B cell (primary cell): ENCODE measurements around the gene TCF7L2. TPM values are rescaled to one million over a fixed set of nuclear protein-coding genes. Genes with fewer than 3 reads are reported as not detected.

Experiments
- ATAC-seq: fragments of 200-7000 bp; cut with Tn5 transposase; one replicate; pipeline ENCODE4 v1.10.0; 2021; ENCODE audit warnings: low read depth, mild to moderate bottlenecking, moderate number of reproducible peaks, moderate library complexity
- CTCF ChIA-PET: fragments of 350-600 bp; sonication (Branson Sonifier 250); formaldehyde crosslinking; loops from one replicate; lab custom pipeline; 2021; ENCODE audit warnings: antibody characterized with exemption, inconsistent platforms; lab: Charles Lee
- POLR2A ChIA-PET: fragments of 350-600 bp; sonication (Branson Sonifier 250); formaldehyde crosslinking; loops from one replicate; lab custom pipeline; 2021; ENCODE audit warnings: antibody characterized with exemption; lab: Charles Lee
- DNase-seq: peaks from one replicate; pipeline ENCODE4 v3.0.0; 2013
- H2AFZ ChIP-seq: 2 replicates; pipeline ENCODE4 v1.6.1; 2012; ENCODE audit warnings: mild to moderate bottlenecking, low read depth, low read length; ENCODE audit not compliant: insufficient read depth, poor library complexity, severe bottlenecking
- H3K27ac ChIP-seq, 2 donors: 1 replicate in 1 of 2; 2 replicates in 1 of 2; pipeline ENCODE4 v1.5.1; 2012 to 2013; ENCODE audit warnings: low read length in 2 of 2, mild to moderate bottlenecking in 2 of 2, moderate library complexity in 1 of 2
- H3K27me3 ChIP-seq, 4 experiments: fragments of 200-600 bp in 1 of 4; sonication (generic) in 1 of 4; replicated peaks in 1 of 4; 1 replicate in 2 of 4; 2 replicates in 2 of 4; pipeline versions ENCODE4 v1.6.1 to v1.7.0; 2013 to 2016; ENCODE audit warnings: low read length in 3 of 4, mild to moderate bottlenecking in 2 of 4, mixed read lengths in 1 of 4, moderate library complexity in 1 of 4; ENCODE audit not compliant: insufficient read depth in 4 of 4, control insufficient read depth in 3 of 4; ENCODE audit errors: control extremely low read depth in 1 of 4
- H3K36me3 ChIP-seq, 2 experiments: replicated peaks in 1 of 2; 1 replicate in 1 of 2; 2 replicates in 1 of 2; pipeline versions ENCODE4 v1.6.1 to v1.7.1; 2013; ENCODE audit warnings: low read length in 1 of 2; ENCODE audit not compliant: insufficient read depth in 2 of 2, control insufficient read depth in 1 of 2; ENCODE audit errors: control extremely low read depth in 1 of 2, extremely low read depth in 1 of 2
- H3K4me1 ChIP-seq, 2 donors: fragments of 200-600 bp in 1 of 2; sonication (generic) in 1 of 2; 1 replicate in 1 of 2; 2 replicates in 1 of 2; pipeline versions ENCODE4 v1.5.1 to v1.6.1; 2013 to 2017; ENCODE audit warnings: low read length in 2 of 2; ENCODE audit not compliant: control insufficient read depth in 2 of 2, insufficient read depth in 2 of 2
- H3K4me2 ChIP-seq: replicated peaks from 2 replicates; pipeline ENCODE3; 2012; ENCODE audit warnings: mild to moderate bottlenecking, low read depth, low read length; ENCODE audit not compliant: poor library complexity, severe bottlenecking
- H3K4me3 ChIP-seq, 5 experiments: fragments of 200-600 bp in 1 of 5; sonication (generic) in 1 of 5; 1 replicate in 3 of 5; 2 replicates in 2 of 5; pipeline versions ENCODE4 v1.5.1 to v1.7.0; 2011 to 2016; ENCODE audit warnings: low read length in 4 of 5, mild to moderate bottlenecking in 4 of 5, low read depth in 2 of 5, control low read depth in 1 of 5, moderate library complexity in 1 of 5; ENCODE audit not compliant: insufficient read depth in 1 of 5; ENCODE audit errors: control extremely low read depth in 1 of 5, extremely low read depth in 1 of 5
- H3K79me2 ChIP-seq: fragments of 200-600 bp; sonication (generic); one replicate; pipeline ENCODE4 v1.6.0; 2016; ENCODE audit warnings: low read length; ENCODE audit not compliant: control insufficient read depth, insufficient read depth
- H3K9ac ChIP-seq: fragments of 200-600 bp; sonication (generic); 2 replicates; pipeline ENCODE4 v1.6.1; 2017; ENCODE audit warnings: mild to moderate bottlenecking, low read length, moderate library complexity
- H3K9me3 ChIP-seq, 3 donors: one replicate each; pipeline versions ENCODE4 v1.6.1 to v1.7.1; 2013; ENCODE audit warnings: low read length in 2 of 3; ENCODE audit not compliant: control insufficient read depth in 2 of 3, insufficient read depth in 1 of 3; ENCODE audit errors: control extremely low read depth in 1 of 3
- H4K20me1 ChIP-seq: 2 replicates; pipeline ENCODE4 v1.6.0; 2012; ENCODE audit warnings: mild to moderate bottlenecking, low read length; ENCODE audit not compliant: insufficient read depth, control insufficient read depth, poor library complexity, severe bottlenecking
- H3K27ac Mint-ChIP-seq: one replicate; pipeline ENCODE4 v1.8.0; 2021; ENCODE audit warnings: mixed read lengths
- H3K27me3 Mint-ChIP-seq: one replicate; pipeline ENCODE4 v1.8.0; 2021; ENCODE audit warnings: mixed read lengths
- H3K4me1 Mint-ChIP-seq: one replicate; pipeline ENCODE4 v1.8.0; 2021; ENCODE audit warnings: mixed read lengths
- H3K4me3 Mint-ChIP-seq: one replicate; pipeline ENCODE4 v1.8.0; 2021; ENCODE audit warnings: mixed read lengths
- H3K9me3 Mint-ChIP-seq: one replicate; pipeline ENCODE4 v1.8.0; 2022; ENCODE audit warnings: mixed read lengths; ENCODE audit not compliant: insufficient read depth
- CTCF ChIP-seq: fragments of 200-600 bp; IDR thresholded peaks from one replicate; pipeline ENCODE4 v1.8.0; 2022; ENCODE audit warnings: antibody characterized with exemption, mild to moderate bottlenecking
- EZH2 ChIP-seq: IDR thresholded peaks from 2 replicates; pipeline ENCODE4 v1.6.1; 2012; ENCODE audit warnings: borderline replicate concordance, low read depth, mild to moderate bottlenecking, moderate library complexity, low read length; ENCODE audit not compliant: insufficient read depth, poor library complexity, severe bottlenecking
- WGBS: methylation state at CpG from one replicate; pipeline ENCODE4 v1.1.5; 2013; ENCODE audit warnings: missing lambda C conversion rate; ENCODE audit not compliant: insufficient coverage; 5-methylcytosine and 5-hydroxymethylcytosine counted together
- intact Hi-C: fragments of 100-400 bp; cut with micrococcal nuclease; formaldehyde crosslinking; loops from one replicate; pipeline ENCODE4 v1.10.0; 2022
- polyA plus RNA-seq: library from polyadenylated mRNA; depleted of rRNA; stranded (reverse); fragments of >200 nt; gene quantifications from 2 replicates; pipeline ENCODE4 v1.2.3, GENCODE V29; 2012
- total RNA-seq, 2 donors: library from RNA; stranded (reverse); fragments of 120-200 nt in 1 of 2; gene quantifications; 1 replicate in 1 of 2; 2 replicates in 1 of 2; pipeline versions ENCODE4 v1.2.3 to v1.2.4, GENCODE V29; 2013 to 2022

Gene TCF7L2
- total and polyA plus RNA-seq, 2 donors (not counting 1 experiment from before 2014, with no cell fraction given): 0.48 to 1.1 TPM

GRCh38 chr10:113044016-113044755 lies 94.1 kb downstream of the TCF7L2 start:
- intact Hi-C loops: no loop called here
- Histone ChIP-seq H3K27ac (no peak overlapping the region), H3K9me3 (peaks cover 0 to 4% (median 0%) of the 10 kb centered on the region in 3 donors), H3K27me3 (peaks cover 0 to 3% (median 0%) of the 10 kb centered on the region in 4 experiments), H2AFZ (no peak overlapping the region), H3K4me2 (no peak overlapping the region), H3K4me1 (no peaks in the 10 kb centered on the region), H3K4me3 (no peak overlapping the region), H3K79me2 (no peaks in the 10 kb centered on the region), H3K9ac (no peak overlapping the region), H3K36me3 (no peaks in the 10 kb centered on the region), H4K20me1 (no peaks in the 10 kb centered on the region)
- ChIA-PET CTCF (no interaction called here), POLR2A (no interaction called here)
- Mint-ChIP-seq H3K4me1 (no peaks in the 10 kb centered on the region), H3K27me3 (peaks cover 16% of the 10 kb centered on the region), H3K27ac (no peak overlapping the region), H3K4me3 (no peak overlapping the region), H3K9me3 (no peaks in the 10 kb centered on the region)
- WGBS: 96% methylated on average over 10 of the region's 12 CpGs
- no peak for TF ChIP-seq CTCF
- no peak for TF ChIP-seq EZH2
- DNase-seq (no peak), ATAC-seq (no peak)
